Activated CD4-positive, alpha-beta T cell treated with anti-CD3 and anti-CD28 coated beads, Interleukin-2, amount 50 U/mL, for 48 hours (primary cell): ENCODE results near the gene MRPL21.
"Not testable (repeated sequence)": the region's sequence is repeated elsewhere in the genome, so short reads cannot be mapped to it uniquely, and the experiment has no call there.

ENCODE experiments used
- DNase-seq, 2 experiments: peaks; one replicate each; pipeline ENCODE4 v3.0.0-alpha.2; 2020

MRPL21 gene

GRCh38 chr11:68865241-68865640, 38.4 kb downstream of the MRPL21 start:
- DNase-seq = no peak

- DNase-seq = no peak
These were observed 39.9 kb downstream of the MRPL21 start for GRCh38 chr11:68863553-68864265.

GRCh38 chr11:68862421-68862820, 41.2 kb downstream of the MRPL21 start:
- DNase-seq = no peak

- no peak for DNase-seq
These were observed 44.5 kb downstream of the MRPL21 start for GRCh38 chr11:68859123-68859522.

GRCh38 chr11:68857037-68857586, 46.5 kb downstream of the MRPL21 start:
- DNase-seq = no peak

- DNase-seq = not testable (repeated sequence)
These were observed 47.1 kb downstream of the MRPL21 start for GRCh38 chr11:68856425-68857030.

- DNase-seq = peak; percentile 21 to 28
These were observed 48.2 kb downstream of the MRPL21 start for GRCh38 chr11:68855205-68855981.

- DNase-seq = no peak
These were observed 49.2 kb downstream of the MRPL21 start for GRCh38 chr11:68854273-68854958.

- no peak for DNase-seq
These were observed 51.0 kb downstream of the MRPL21 start for GRCh38 chr11:68852628-68853027.

GRCh38 chr11:68848429-68848828, 55.2 kb downstream of the MRPL21 start:
- no peak for DNase-seq

- no peak for DNase-seq
These were observed 56.2 kb downstream of the MRPL21 start for GRCh38 chr11:68847395-68847794.

GRCh38 chr11:68845351-68846002, 58.2 kb downstream of the MRPL21 start:
- no peak for DNase-seq

GRCh38 chr11:68844801-68845200, 58.8 kb downstream of the MRPL21 start:
- DNase-seq = no peak

- no peak for DNase-seq
These were observed 59.3 kb downstream of the MRPL21 start for GRCh38 chr11:68844376-68844775.

- peak; percentile 78 to 83 for DNase-seq
These were observed 59.8 kb downstream of the MRPL21 start for GRCh38 chr11:68843703-68844312.

GRCh38 chr11:68843052-68843561, 60.5 kb downstream of the MRPL21 start:
- DNase-seq = peak; percentile 62 to 70

- peak; percentile 5 to 7 for DNase-seq
These were observed 61.1 kb downstream of the MRPL21 start for GRCh38 chr11:68842427-68843051.

- peak; percentile 73 to 75 for DNase-seq
These were observed 61.8 kb downstream of the MRPL21 start, which contains the start of gene CPT1A for GRCh38 chr11:68841718-68842426. TSS of gene CPT1A (minus strand) at chr11:68841916. CDS start at chr11:68815474, 26,442 bp downstream.
